ENCODE data around the gene FLNB. TPM values are rescaled to one million over a fixed set of nuclear protein-coding genes. Genes with fewer than 3 reads are reported as not detected.
A peak's percentile ranks its signal among the peaks of the same experiment; 100 is the strongest.

FLNB gene
- total RNA-seq, 4 donors from 2014 or later = 282 to 707 (median 563) TPM

- in situ Hi-C loops (cut with MboI; ENCODE audit: low pct_ligation_motif_present in 1 of 4, low pct_unique_long_range_greater_than_20kb in 1 of 4, low sequenced_read_pairs in 3 of 4) (no loop called here), intact Hi-C loops (cut with DNase I; ENCODE audit: low total_unique reads) (loop anchor here (5.0 kb wide), 1 partner anchor 161 kb away; the partner anchor contains the start of gene FLNB)
- Histone ChIP-seq H3K4me1 (peaks cover 6 to 28% (median 20%) of the 10 kb centered on the region in 4 donors), H3K4me3 (no peak overlapping the region), H3K36me3 (peaks cover 0 to 37% (median 14%) of the 10 kb centered on the region in 4 donors), H3K27ac (peak overlapping the region; percentile 1 to 86 (median 52)), H3K27me3 (no peaks in the 10 kb centered on the region), H3K9me3 (no peaks in the 10 kb centered on the region)
- no peak for DNase-seq
- TF ChIP-seq POLR2A (IDR thresholded peaks at IDR 0.05) = no peak
- TF ChIP-seq EP300 (IDR thresholded peaks at IDR 0.05; ENCODE audit: low read depth) = no peak
- TF ChIP-seq, protein P1, sequence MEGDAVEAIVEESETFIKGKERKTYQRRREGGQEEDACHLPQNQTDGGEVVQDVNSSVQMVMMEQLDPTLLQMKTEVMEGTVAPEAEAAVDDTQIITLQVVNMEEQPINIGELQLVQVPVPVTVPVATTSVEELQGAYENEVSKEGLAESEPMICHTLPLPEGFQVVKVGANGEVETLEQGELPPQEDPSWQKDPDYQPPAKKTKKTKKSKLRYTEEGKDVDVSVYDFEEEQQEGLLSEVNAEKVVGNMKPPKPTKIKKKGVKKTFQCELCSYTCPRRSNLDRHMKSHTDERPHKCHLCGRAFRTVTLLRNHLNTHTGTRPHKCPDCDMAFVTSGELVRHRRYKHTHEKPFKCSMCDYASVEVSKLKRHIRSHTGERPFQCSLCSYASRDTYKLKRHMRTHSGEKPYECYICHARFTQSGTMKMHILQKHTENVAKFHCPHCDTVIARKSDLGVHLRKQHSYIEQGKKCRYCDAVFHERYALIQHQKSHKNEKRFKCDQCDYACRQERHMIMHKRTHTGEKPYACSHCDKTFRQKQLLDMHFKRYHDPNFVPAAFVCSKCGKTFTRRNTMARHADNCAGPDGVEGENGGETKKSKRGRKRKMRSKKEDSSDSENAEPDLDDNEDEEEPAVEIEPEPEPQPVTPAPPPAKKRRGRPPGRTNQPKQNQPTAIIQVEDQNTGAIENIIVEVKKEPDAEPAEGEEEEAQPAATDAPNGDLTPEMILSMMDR (IDR thresholded peaks at IDR 0.05) = no peak
- no peak for TF ChIP-seq POLR2AphosphoS5 (IDR thresholded peaks at IDR 0.05)
- WGBS, 2 donors (ENCODE audit: low coverage in 1 of 2) = 85 to 92% methylated on average over 4 to 7 of the region's 7 CpGs
Measured at GRCh38 chr3:58168498-58168897, 160.3 kb downstream of the FLNB start.

- TF ChIP-seq POLR2AphosphoS5 (IDR thresholded peaks at IDR 0.05) = no peak
- no peak for DNase-seq
- Histone ChIP-seq H3K27me3 (no peaks in the 10 kb centered on the region), H3K36me3 (peaks cover 0 to 28% (median 11%) of the 10 kb centered on the region in 4 donors), H3K9me3 (no peaks in the 10 kb centered on the region), H3K4me3 (no peak overlapping the region), H3K27ac (peak overlapping the region in 1 of 4 donors; percentile 86), H3K4me1 (peaks cover 14 to 30% (median 21%) of the 10 kb centered on the region in 4 donors)
- intact Hi-C loops (cut with DNase I; ENCODE audit: low total_unique reads) = loop anchor here (5.0 kb wide), 1 partner anchor 162 kb away; the partner anchor contains the start of gene FLNB
- WGBS, 2 donors (ENCODE audit: low coverage in 1 of 2) = 93% methylated on average over 9 of the region's 9 CpGs; no CpG with 5 or more reads in 1 of the 2 donors
- in situ Hi-C loops (cut with MboI; ENCODE audit: low pct_ligation_motif_present in 1 of 4, low pct_unique_long_range_greater_than_20kb in 1 of 4, low sequenced_read_pairs in 3 of 4) = no loop called here
Measured at GRCh38 chr3:58169371-58169770, 161.1 kb downstream of the FLNB start.

DNA sequence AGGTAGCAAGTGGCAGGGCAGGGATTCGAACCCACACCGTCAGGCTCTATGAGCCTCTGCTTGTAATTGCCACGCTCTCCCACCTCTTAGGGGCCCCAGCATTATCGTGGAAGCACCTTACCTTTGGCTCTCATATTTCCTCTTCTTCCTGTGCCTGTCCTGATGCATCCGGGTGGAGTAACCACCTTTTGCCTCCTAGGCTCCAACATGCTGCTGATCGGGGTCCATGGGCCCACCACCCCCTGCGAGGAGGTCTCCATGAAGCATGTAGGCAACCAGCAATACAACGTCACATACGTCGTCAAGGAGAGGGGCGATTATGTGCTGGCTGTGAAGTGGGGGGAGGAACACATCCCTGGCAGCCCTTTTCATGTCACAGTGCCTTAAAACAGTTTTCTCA is 162.2 kb downstream of the FLNB start:
- Histone ChIP-seq H3K27me3 (no peaks in the 10 kb centered on the region), H3K36me3 (peaks cover 0 to 27% (median 11%) of the 10 kb centered on the region in 4 donors), H3K4me3 (no peak overlapping the region), H3K4me1 (peaks cover 23 to 35% (median 24%) of the 10 kb centered on the region in 4 donors), H3K9me3 (no peaks in the 10 kb centered on the region), H3K27ac (peak overlapping the region in 1 of 4 donors; percentile 52)
- no peak for DNase-seq
- intact Hi-C loops (cut with DNase I; ENCODE audit: low total_unique reads) (no loop called here), in situ Hi-C loops (cut with MboI; ENCODE audit: low pct_ligation_motif_present in 1 of 4, low pct_unique_long_range_greater_than_20kb in 1 of 4, low sequenced_read_pairs in 3 of 4) (no loop called here)
- WGBS, 2 donors (ENCODE audit: low coverage in 1 of 2) = 60 to 88% methylated on average over 1 to 11 of the region's 11 CpGs
- TF ChIP-seq POLR2A (IDR thresholded peaks at IDR 0.05) = no peak
- no peak for TF ChIP-seq EP300 (IDR thresholded peaks at IDR 0.05; ENCODE audit: low read depth)
- TF ChIP-seq, protein P1 (IDR thresholded peaks at IDR 0.05) = no peak
- TF ChIP-seq POLR2AphosphoS5 (IDR thresholded peaks at IDR 0.05) = no peak

- Histone ChIP-seq H3K4me1 (peaks cover 29 to 36% (median 31%) of the 10 kb centered on the region in 4 donors), H3K9me3 (no peaks in the 10 kb centered on the region), H3K27ac (peak overlapping the region in 1 of 4 donors; percentile 52), H3K27me3 (no peaks in the 10 kb centered on the region), H3K36me3 (peaks cover 0 to 27% (median 11%) of the 10 kb centered on the region in 4 donors), H3K4me3 (no peak overlapping the region)
- 91 to 94% methylated on average over 4 to 9 of the region's 9 CpGs for WGBS, 2 donors (ENCODE audit: low coverage in 1 of 2)
- TF ChIP-seq, protein P1 (IDR thresholded peaks at IDR 0.05) = no peak
- TF ChIP-seq EP300 (IDR thresholded peaks at IDR 0.05; ENCODE audit: low read depth) (no peak), POLR2A (IDR thresholded peaks at IDR 0.05) (no peak), POLR2AphosphoS5 (IDR thresholded peaks at IDR 0.05) (no peak)
- DNase-seq = no peak
- in situ Hi-C loops (cut with MboI; ENCODE audit: low pct_ligation_motif_present in 1 of 4, low pct_unique_long_range_greater_than_20kb in 1 of 4, low sequenced_read_pairs in 3 of 4) (no loop called here), intact Hi-C loops (cut with DNase I; ENCODE audit: low total_unique reads) (no loop called here)
Measured at GRCh38 chr3:58171126-58171525, 162.9 kb downstream of the FLNB start.
